GM23338 (cell line): Measurements from ENCODE around the gene ARID4A. TPM values are rescaled to one million over a fixed set of nuclear protein-coding genes. Genes with fewer than 3 reads are reported as not detected.

Source experiments
- ATAC-seq: fragments of 200-7000 bp; cut with Tn5 transposase; 3 replicates; pipeline ENCODE4 v1.9.1; 2020
- DNase-seq: peaks from one replicate; pipeline ENCODE4 v3.0.0-alpha.2; 2015; ENCODE audit warnings: low spot score
- H2AFZ ChIP-seq: fragments of 200-600 bp; sonication (generic); 2 replicates; pipeline ENCODE4 v1.8.0; 2016; ENCODE audit warnings: antibody characterized with exemption, mild to moderate bottlenecking, moderate library complexity
- H3F3A ChIP-seq: fragments of 200-600 bp; sonication (generic); replicated peaks from 2 replicates; pipeline ENCODE4 v1.8.0; 2017; ENCODE audit warnings: antibody characterized with exemption, mixed run types, low read depth
- H3K27ac ChIP-seq: fragments of 200-600 bp; sonication (generic); 2 replicates; pipeline ENCODE4 v1.6.1; 2016; ENCODE audit warnings: low read depth
- H3K27me3 ChIP-seq: fragments of 200-600 bp; sonication (generic); 2 replicates; pipeline ENCODE4 v1.8.0; 2016; ENCODE audit warnings: mild to moderate bottlenecking, mixed run types, moderate library complexity; ENCODE audit not compliant: insufficient read depth
- H3K36me3 ChIP-seq: fragments of 200-600 bp; sonication (generic); 2 replicates; pipeline ENCODE4 v1.8.0; 2016; ENCODE audit warnings: mild to moderate bottlenecking; ENCODE audit not compliant: insufficient read depth
- H3K4me1 ChIP-seq: fragments of 200-600 bp; sonication (generic); 2 replicates; pipeline ENCODE4 v1.8.0; 2016; ENCODE audit warnings: mild to moderate bottlenecking, moderate library complexity; ENCODE audit not compliant: insufficient read depth
- H3K4me2 ChIP-seq: fragments of 200-600 bp; sonication (generic); 2 replicates; pipeline ENCODE4 v1.7.1; 2017; ENCODE audit warnings: mixed run types
- H3K4me3 ChIP-seq: fragments of 200-600 bp; sonication (generic); 2 replicates; pipeline ENCODE4 v1.6.1; 2016; ENCODE audit warnings: mixed run types
- H3K79me2 ChIP-seq: fragments of 200-600 bp; sonication (generic); replicated peaks from 2 replicates; pipeline ENCODE4 v1.8.0; 2017; ENCODE audit warnings: mild to moderate bottlenecking; ENCODE audit not compliant: insufficient read depth
- H3K9me2 ChIP-seq: fragments of 200-600 bp; sonication (generic); 2 replicates; pipeline ENCODE4 v1.8.0; 2017; ENCODE audit not compliant: insufficient read depth
- H4K20me1 ChIP-seq: fragments of 200-600 bp; sonication (generic); replicated peaks from 2 replicates; pipeline ENCODE4 v1.8.0; 2017; ENCODE audit warnings: mild to moderate bottlenecking; ENCODE audit not compliant: insufficient read depth
- H3K27ac Mint-ChIP-seq: 2 replicates; pipeline ENCODE4 v1.8.0; 2020; ENCODE audit warnings: inconsistent platforms, mild to moderate bottlenecking, moderate library complexity, mixed read lengths
- H3K27me3 Mint-ChIP-seq: 3 replicates; pipeline ENCODE4 v1.8.0; 2022; ENCODE audit warnings: low read depth, mild to moderate bottlenecking, moderate library complexity, mixed read lengths, inconsistent platforms; ENCODE audit not compliant: insufficient read depth, poor library complexity
- H3K36me3 Mint-ChIP-seq: 3 replicates; pipeline ENCODE4 v1.8.0; 2021; ENCODE audit warnings: low read depth, mild to moderate bottlenecking, inconsistent platforms, moderate library complexity, mixed read lengths
- H3K4me1 Mint-ChIP-seq: 3 replicates; pipeline ENCODE4 v1.8.0; 2020; ENCODE audit warnings: mild to moderate bottlenecking, inconsistent platforms, mixed read lengths
- H3K4me3 Mint-ChIP-seq: 3 replicates; pipeline ENCODE4 v1.8.0; 2021; ENCODE audit warnings: moderate library complexity, mild to moderate bottlenecking, inconsistent platforms, mixed read lengths
- H3K9me3 Mint-ChIP-seq: 3 replicates; pipeline ENCODE4 v1.8.0; 2020; ENCODE audit warnings: moderate library complexity, mild to moderate bottlenecking, inconsistent platforms, mixed read lengths
- CREB1 ChIP-seq: fragments of 250-450 bp; sonication (Bioruptor Pico); IDR thresholded peaks from 2 replicates; pipeline ENCODE4 v1.5.0; 2020; ENCODE audit warnings: low read depth, mild to moderate bottlenecking, moderate library complexity
- CTCF ChIP-seq, 2 experiments: fragments of 200-600 bp in 1 of 2; sonication (generic) in 1 of 2; conservative IDR thresholded peaks; 2 replicates each; pipeline versions ENCODE4 v1.5.1 to v1.6.1; 2016 to 2017; ENCODE audit warnings: antibody characterized with exemption in 2 of 2, low read depth in 2 of 2, mild to moderate bottlenecking in 2 of 2, moderate library complexity in 1 of 2
- ETS1 ChIP-seq: IDR thresholded peaks from 2 replicates; pipeline ENCODE4 v1.6.1; 2016; ENCODE audit warnings: antibody characterized with exemption
- EZH2 ChIP-seq: fragments of 200-600 bp; sonication (generic); IDR thresholded peaks from one replicate; pipeline ENCODE4 v1.8.0; 2017; ENCODE audit warnings: antibody characterized with exemption, mild to moderate bottlenecking, low read depth; ENCODE audit not compliant: unreplicated experiment
- EZH2phosphoT487 ChIP-seq: fragments of 200-600 bp; sonication (generic); IDR thresholded peaks from one replicate; pipeline ENCODE4 v1.8.1; 2018; ENCODE audit warnings: antibody characterized with exemption; ENCODE audit not compliant: unreplicated experiment
- JUNB ChIP-seq: IDR thresholded peaks from one replicate; pipeline ENCODE4 v1.6.1; 2016; ENCODE audit warnings: antibody characterized with exemption; ENCODE audit not compliant: unreplicated experiment
- NANOG ChIP-seq: IDR thresholded peaks from 2 replicates; pipeline ENCODE4 v1.6.1; 2016; ENCODE audit warnings: antibody characterized with exemption, borderline replicate concordance
- POLR2AphosphoS5 ChIP-seq: IDR thresholded peaks from 2 replicates; pipeline ENCODE4 v1.6.1; 2016; ENCODE audit warnings: antibody characterized with exemption, low read depth
- REST ChIP-seq: IDR thresholded peaks from one replicate; pipeline ENCODE4 v1.6.1; 2018; ENCODE audit warnings: antibody characterized with exemption; ENCODE audit not compliant: unreplicated experiment
- STAT1 ChIP-seq: IDR thresholded peaks from one replicate; pipeline ENCODE4 v1.6.1; 2016; ENCODE audit warnings: antibody characterized with exemption; ENCODE audit not compliant: unreplicated experiment
- ZNF114 ChIP-seq: fragments of 250-450 bp; sonication (Bioruptor Pico); IDR thresholded peaks from 2 replicates; pipeline ENCODE4 v1.5.0; 2020; ENCODE audit warnings: mild to moderate bottlenecking, moderate library complexity
- ZNF331 ChIP-seq: fragments of 250-450 bp; sonication (Bioruptor Pico); IDR thresholded peaks from 2 replicates; pipeline ENCODE4 v1.5.0; 2020; ENCODE audit warnings: low read depth, mild to moderate bottlenecking, moderate library complexity
- ZNF462 ChIP-seq: fragments of 250-450 bp; sonication (Bioruptor Pico); IDR thresholded peaks from 2 replicates; pipeline ENCODE4 v1.5.0; 2020; ENCODE audit warnings: mild to moderate bottlenecking, moderate library complexity
- polyA plus RNA-seq: library from polyadenylated mRNA; unstranded; fragments of >200 nt; fragmentation: Nextera tagmentation; extraction: Ambion mirVana; gene quantifications from 2 replicates; pipeline ENCODE4 v1.2.1, GENCODE V29; 2016
- total RNA-seq: library from RNA; depleted of rRNA; stranded (reverse); fragments of >200 nt; shearing (Covaris generic); gene quantifications from 2 replicates; pipeline ENCODE4 v1.2.3, GENCODE V29; 2014

The ARID4A gene
- total and polyA plus RNA-seq, 2 experiments from 2014 or later, result 9.1 to 25.4 TPM

GRCh38 chr14:58353516-58354299, 55.4 kb downstream of the ARID4A start (continued):
- no peak for TF ChIP-seq ETS1
- TF ChIP-seq REST, result no peak
- no peak for TF ChIP-seq EZH2phosphoT487
- no peak for TF ChIP-seq ZNF114 (CRISPR knock-in tag)
- TF ChIP-seq STAT1, result no peak
- no peak for TF ChIP-seq POLR2AphosphoS5
- TF ChIP-seq ZNF331 (CRISPR knock-in tag), result no peak
- TF ChIP-seq CREB1, result no peak
- no peak for TF ChIP-seq JUNB
- no peak for TF ChIP-seq NANOG
- TF ChIP-seq EZH2, result no peak
- no peak for TF ChIP-seq CTCF (conservative IDR thresholded peaks at IDR 0.05; ENCODE audit: low read depth in 2 of 2)

GRCh38 chr14:58354808-58355207, 56.5 kb downstream of the ARID4A start:
- Mint-ChIP-seq H3K4me1 (no peaks in the 10 kb centered on the region), H3K27me3 (no peaks in the 10 kb centered on the region), H3K27ac (no peak overlapping the region), H3K36me3 (peaks cover 27% of the 10 kb centered on the region), H3K9me3 (no peaks in the 10 kb centered on the region), H3K4me3 (no peak overlapping the region)
- no peak overlapping the region for H3K4me2 ChIP-seq
- peaks cover 16% of the 10 kb centered on the region; the same call in 1 of the 2 replicates for H3K36me3 ChIP-seq
- H3K9me2 ChIP-seq, result no peaks in the 10 kb centered on the region
- DNase-seq (no peak), ATAC-seq (no peak)
- no peak overlapping the region for H2AFZ ChIP-seq
- no peaks in the 10 kb centered on the region for H3K4me1 ChIP-seq
- H3F3A ChIP-seq, result no peaks in the 10 kb centered on the region
- no peaks in the 10 kb centered on the region; the same call in 1 of the 2 replicates for H4K20me1 ChIP-seq
- no peak overlapping the region for H3K4me3 ChIP-seq
- H3K79me2 ChIP-seq, result no peaks in the 10 kb centered on the region
- TF ChIP-seq CREB1 (no peak), ZNF462 (no peak)
- H3K27ac ChIP-seq, result no peak overlapping the region
- no peaks in the 10 kb centered on the region for H3K27me3 ChIP-seq
